Endodermal cell (in vitro differentiated cells): ENCODE measurements around the gene C10orf53. TPM values are rescaled to one million over a fixed set of nuclear protein-coding genes. Genes with fewer than 3 reads are reported as not detected.

ENCODE experiments used
- DNase-seq: peaks from one replicate; pipeline ENCODE4 v3.0.0-alpha.2; 2017
- H3K27ac ChIP-seq: 2 replicates; pipeline ENCODE4 v1.5.1; 2013; ENCODE audit warnings: mild to moderate bottlenecking, low read depth, low read length, moderate library complexity
- H3K27me3 ChIP-seq: 2 replicates; pipeline ENCODE4 v1.6.1; 2013; ENCODE audit warnings: mild to moderate bottlenecking, low read length, moderate library complexity; ENCODE audit not compliant: insufficient read depth, control insufficient read depth, poor library complexity, severe bottlenecking
- H3K36me3 ChIP-seq: 2 replicates; pipeline ENCODE4 v1.7.0; 2013; ENCODE audit warnings: mild to moderate bottlenecking, low read length, moderate library complexity; ENCODE audit not compliant: control insufficient read depth, insufficient read depth
- H3K4me1 ChIP-seq: one replicate; pipeline ENCODE4 v1.7.0; 2013; ENCODE audit warnings: low read length; ENCODE audit not compliant: control insufficient read depth, insufficient read depth
- H3K4me3 ChIP-seq: 2 replicates; pipeline ENCODE4 v1.5.1; 2013; ENCODE audit warnings: mild to moderate bottlenecking, low read length, moderate library complexity
- H3K9ac ChIP-seq: 2 replicates; pipeline ENCODE4 v1.6.1; 2013; ENCODE audit warnings: mild to moderate bottlenecking, low read length, moderate library complexity; ENCODE audit not compliant: poor library complexity, severe bottlenecking; ENCODE audit errors: extremely low read depth
- H3K9me3 ChIP-seq: 2 replicates; pipeline ENCODE4 v1.6.1; 2013; ENCODE audit warnings: mild to moderate bottlenecking, low read length, moderate library complexity; ENCODE audit not compliant: control insufficient read depth
- H3K27ac Mint-ChIP-seq: 2 replicates; pipeline ENCODE4 v1.8.0; 2020; ENCODE audit warnings: mixed read lengths
- H3K27me3 Mint-ChIP-seq: 2 replicates; pipeline ENCODE4 v1.8.0; 2021; ENCODE audit warnings: mild to moderate bottlenecking, mixed read lengths; ENCODE audit not compliant: insufficient read depth
- H3K36me3 Mint-ChIP-seq: 2 replicates; pipeline ENCODE4 v1.8.0; 2020; ENCODE audit warnings: low read depth, mixed read lengths
- H3K4me1 Mint-ChIP-seq: 2 replicates; pipeline ENCODE4 v1.8.0; 2020; ENCODE audit warnings: mixed read lengths
- H3K4me3 Mint-ChIP-seq: 2 replicates; pipeline ENCODE4 v1.8.0; 2020; ENCODE audit warnings: mild to moderate bottlenecking, moderate library complexity, mixed read lengths
- H3K9me3 Mint-ChIP-seq: 2 replicates; pipeline ENCODE4 v1.8.0; 2020; ENCODE audit warnings: mild to moderate bottlenecking, mixed read lengths
- CTCF ChIP-seq: fragments of 200-600 bp; sonication (generic); conservative IDR thresholded peaks from 2 replicates; pipeline ENCODE4 v1.5.0; 2021; ENCODE audit warnings: antibody characterized with exemption, mild to moderate bottlenecking
- WGBS, 2 experiments: methylation state at CpG; one replicate each; pipeline versions ENCODE4 v1.1.5 to v1.1.7; 2013; ENCODE audit warnings: missing lambda C conversion rate in 2 of 2, mixed read lengths in 1 of 2; ENCODE audit not compliant: insufficient coverage in 1 of 2, insufficient read length in 1 of 2; 5-methylcytosine and 5-hydroxymethylcytosine counted together
- total RNA-seq, 2 donors: library from RNA; stranded (reverse); fragmentation: NEBNext Ultra II Directional in 1 of 2; extraction: Animal tissue kit (Norgen Biotek cat#: 25700) in 1 of 2; gene quantifications; 2 replicates in 1 of 2; 3 replicates in 1 of 2; pipeline ENCODE4 v1.2.1, GENCODE V29; 2021

Gene C10orf53
- total RNA-seq, 2 donors from 2014 or later = not detected

DNA sequence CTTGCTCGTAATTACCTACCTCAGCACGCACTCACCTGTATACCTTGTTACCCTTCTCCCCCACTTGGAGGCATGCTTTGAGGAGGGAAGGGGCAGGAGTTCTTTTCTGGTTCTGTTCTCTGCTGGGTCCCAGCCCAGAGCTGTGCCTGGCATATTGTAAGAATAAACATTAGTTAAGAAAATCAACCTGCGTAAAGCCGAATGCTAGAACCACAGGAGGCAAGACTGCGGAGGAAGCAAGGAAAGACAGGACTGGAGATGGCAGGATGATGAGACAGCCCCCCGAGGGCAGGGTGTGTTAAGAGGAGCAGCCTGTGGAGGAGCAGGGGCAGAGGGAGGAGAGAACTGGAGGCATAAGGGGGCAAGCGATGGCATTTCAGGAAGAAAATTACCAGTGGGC lies 9.5 kb downstream of the C10orf53 start:
- 39 to 44% methylated on average over 4 to 7 of the region's 7 CpGs for WGBS, 2 experiments
- DNase-seq = no peak
- H3K4me3 Mint-ChIP-seq = no peak overlapping the region
- H3K27me3 Mint-ChIP-seq = peaks cover 88% of the 10 kb centered on the region
- H3K4me1 ChIP-seq = no peaks in the 10 kb centered on the region
- H3K27me3 ChIP-seq = peaks cover 52% of the 10 kb centered on the region
- no peak overlapping the region for H3K27ac ChIP-seq
- TF ChIP-seq CTCF = no peak
- peaks cover 34% of the 10 kb centered on the region for H3K9me3 Mint-ChIP-seq
- H3K4me3 ChIP-seq = no peak overlapping the region
- H3K9me3 ChIP-seq = peaks cover 13% of the 10 kb centered on the region
- H3K36me3 Mint-ChIP-seq = no peaks in the 10 kb centered on the region
- H3K9ac ChIP-seq = no peak overlapping the region
- H3K36me3 ChIP-seq = no peaks in the 10 kb centered on the region
- H3K27ac Mint-ChIP-seq = no peak overlapping the region
- peaks cover 9% of the 10 kb centered on the region for H3K4me1 Mint-ChIP-seq

GRCh38 chr10:49689882-49690510 lies 10.5 kb downstream of the C10orf53 start:
- peaks cover 34% of the 10 kb centered on the region for H3K9me3 Mint-ChIP-seq
- no peak for TF ChIP-seq CTCF
- Histone ChIP-seq H3K4me1 (no peaks in the 10 kb centered on the region), H3K27me3 (peaks cover 52% of the 10 kb centered on the region), H3K36me3 (no peaks in the 10 kb centered on the region), H3K4me3 (no peak overlapping the region), H3K9me3 (peaks cover 13% of the 10 kb centered on the region), H3K27ac (no peak overlapping the region), H3K9ac (no peak overlapping the region)
- DNase-seq = peak; percentile 80
- H3K27me3 Mint-ChIP-seq = peaks cover 92% of the 10 kb centered on the region
- H3K27ac Mint-ChIP-seq = no peak overlapping the region
- no peak overlapping the region for H3K4me3 Mint-ChIP-seq
- peaks cover 9% of the 10 kb centered on the region for H3K4me1 Mint-ChIP-seq
- no peaks in the 10 kb centered on the region for H3K36me3 Mint-ChIP-seq
- WGBS, 2 experiments = 18 to 26% methylated on average over 8 to 11 of the region's 12 CpGs

- H3K4me3 ChIP-seq = no peak overlapping the region
- peak; percentile 66 for DNase-seq
- H3K36me3 Mint-ChIP-seq = no peaks in the 10 kb centered on the region
- H3K27ac Mint-ChIP-seq = no peak overlapping the region
- WGBS, 2 experiments = 0 to 24% methylated on average over 1 to 12 of the region's 12 CpGs
- H3K9me3 ChIP-seq = peaks cover 13% of the 10 kb centered on the region
- H3K9me3 Mint-ChIP-seq = peaks cover 30% of the 10 kb centered on the region
- no peak overlapping the region for H3K27ac ChIP-seq
- H3K27me3 ChIP-seq = peaks cover 52% of the 10 kb centered on the region
- H3K36me3 ChIP-seq = no peaks in the 10 kb centered on the region
- H3K9ac ChIP-seq = no peak overlapping the region
- peaks cover 9% of the 10 kb centered on the region for H3K4me1 Mint-ChIP-seq
- no peak for TF ChIP-seq CTCF
- H3K4me1 ChIP-seq = no peaks in the 10 kb centered on the region
- H3K27me3 Mint-ChIP-seq = peaks cover 91% of the 10 kb centered on the region
- no peak overlapping the region for H3K4me3 Mint-ChIP-seq
Measured at GRCh38 chr10:49690698-49691356, 11.4 kb downstream of the C10orf53 start.
